K562 (cell line): ENCODE data around the gene MYO18A.

ENCODE experiments used
- ARHGAP35 ChIP-seq: fragments of 450-650 bp; IDR thresholded peaks from 2 replicates; pipeline ENCODE4 v1.6.1; 2018; ENCODE audit not compliant: partially characterized antibody
- EGR1 ChIP-seq: fragments of 450-650 bp; conservative IDR thresholded peaks from 2 replicates; pipeline ENCODE4 v1.6.1; 2017; ENCODE audit warnings: mild to moderate bottlenecking
- FIP1L1 ChIP-seq: fragments of 200-400 bp; formaldehyde crosslinking; IDR thresholded peaks from 2 replicates; pipeline ENCODE4 v1.6.1; 2018; ENCODE audit warnings: mild to moderate bottlenecking, low read depth, low read length; ENCODE audit not compliant: poor library complexity, severe bottlenecking
- PCBP1 ChIP-seq: fragments of 200-400 bp; formaldehyde crosslinking; IDR thresholded peaks from 2 replicates; pipeline ENCODE4 v1.6.1; 2018; ENCODE audit warnings: mild to moderate bottlenecking, low read depth, low read length; ENCODE audit not compliant: poor library complexity, severe bottlenecking
- TF ChIP-seq, protein P1 (sequence below): fragments of 450-650 bp; IDR thresholded peaks from 2 replicates; pipeline ENCODE4 v1.6.1; 2018; ENCODE audit warnings: mild to moderate bottlenecking, low read depth; ENCODE audit not compliant: partially characterized antibody
- TF ChIP-seq, protein P2 (sequence below), 3 experiments: IDR thresholded peaks in 2 of 3; conservative IDR thresholded peaks in 1 of 3; 2 replicates each; pipeline ENCODE4 v1.5.1; 2011 to 2012; ENCODE audit warnings: low read length in 3 of 3, mild to moderate bottlenecking in 3 of 3, control low read depth in 2 of 3, improper control_type of control experiment in 1 of 3, inconsistent platforms in 1 of 3, low read depth in 1 of 3, mixed read lengths in 1 of 3, moderate library complexity in 1 of 3; ENCODE audit not compliant: insufficient read depth in 2 of 3

- TF ChIP-seq, protein P1, sequence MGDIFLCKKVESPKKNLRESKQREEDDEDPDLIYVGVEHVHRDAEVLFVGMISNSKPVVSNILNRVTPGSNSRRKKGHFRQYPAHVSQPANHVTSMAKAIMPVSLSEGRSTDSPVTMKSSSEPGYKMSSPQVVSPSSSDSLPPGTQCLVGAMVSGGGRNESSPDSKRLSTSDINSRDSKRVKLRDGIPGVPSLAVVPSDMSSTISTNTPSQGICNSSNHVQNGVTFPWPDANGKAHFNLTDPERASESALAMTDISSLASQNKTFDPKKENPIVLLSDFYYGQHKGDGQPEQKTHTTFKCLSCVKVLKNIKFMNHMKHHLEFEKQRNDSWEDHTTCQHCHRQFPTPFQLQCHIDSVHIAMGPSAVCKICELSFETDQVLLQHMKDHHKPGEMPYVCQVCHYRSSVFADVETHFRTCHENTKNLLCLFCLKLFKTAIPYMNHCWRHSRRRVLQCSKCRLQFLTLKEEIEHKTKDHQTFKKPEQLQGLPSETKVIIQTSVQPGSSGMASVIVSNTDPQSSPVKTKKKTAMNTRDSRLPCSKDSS: no peak
- TF ChIP-seq EGR1 (no peak), PCBP1 (no peak), FIP1L1 (no peak), ARHGAP35 (no peak)
- TF ChIP-seq, protein P2, sequence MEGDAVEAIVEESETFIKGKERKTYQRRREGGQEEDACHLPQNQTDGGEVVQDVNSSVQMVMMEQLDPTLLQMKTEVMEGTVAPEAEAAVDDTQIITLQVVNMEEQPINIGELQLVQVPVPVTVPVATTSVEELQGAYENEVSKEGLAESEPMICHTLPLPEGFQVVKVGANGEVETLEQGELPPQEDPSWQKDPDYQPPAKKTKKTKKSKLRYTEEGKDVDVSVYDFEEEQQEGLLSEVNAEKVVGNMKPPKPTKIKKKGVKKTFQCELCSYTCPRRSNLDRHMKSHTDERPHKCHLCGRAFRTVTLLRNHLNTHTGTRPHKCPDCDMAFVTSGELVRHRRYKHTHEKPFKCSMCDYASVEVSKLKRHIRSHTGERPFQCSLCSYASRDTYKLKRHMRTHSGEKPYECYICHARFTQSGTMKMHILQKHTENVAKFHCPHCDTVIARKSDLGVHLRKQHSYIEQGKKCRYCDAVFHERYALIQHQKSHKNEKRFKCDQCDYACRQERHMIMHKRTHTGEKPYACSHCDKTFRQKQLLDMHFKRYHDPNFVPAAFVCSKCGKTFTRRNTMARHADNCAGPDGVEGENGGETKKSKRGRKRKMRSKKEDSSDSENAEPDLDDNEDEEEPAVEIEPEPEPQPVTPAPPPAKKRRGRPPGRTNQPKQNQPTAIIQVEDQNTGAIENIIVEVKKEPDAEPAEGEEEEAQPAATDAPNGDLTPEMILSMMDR (IDR thresholded peaks at IDR 0.05 in 2 of 3, conservative IDR thresholded peaks at IDR 0.05 in 1 of 3; ENCODE audit: insufficient read depth in 2 of 3, low read depth in 1 of 3, low read length in 3 of 3): no peak
Observed at GRCh38 chr17:29054835-29055234, 125.4 kb downstream of the MYO18A start.
